Caco-2 (cell line): ENCODE results near the gene GLCCI1. TPM values are rescaled to one million over a fixed set of nuclear protein-coding genes. Genes with fewer than 3 reads are reported as not detected.

Experiments used
- BruUV-seq: library from RNA; stranded (reverse); fragments of 400-500 nt; replicated peaks from 2 replicates; lab custom pipeline; 2021; lab: Mats Ljungman, UMichigan
- CTCF ChIA-PET: fragments of 300-600 bp; sonication (Branson Sonifier 250); formaldehyde crosslinking; loops from one replicate; lab custom pipeline; 2022; ENCODE audit warnings: antibody characterized with exemption; lab: Charles Lee
- POLR2A ChIA-PET: fragments of 300-600 bp; sonication (Branson Sonifier 250); formaldehyde crosslinking; loops from one replicate; lab custom pipeline; 2022; ENCODE audit warnings: antibody characterized with exemption; lab: Charles Lee
- DNase-seq, 2 experiments: peaks; one replicate each; pipeline versions ENCODE4 v3.0.0 to v3.0.0-alpha.2; 2020 to 2022
- H3K27me3 ChIP-seq: replicated peaks from 2 replicates; pipeline ENCODE4 v1.6.0; 2011; ENCODE audit warnings: low read length; ENCODE audit not compliant: control insufficient read depth, insufficient read depth
- H3K36me3 ChIP-seq: 2 replicates; pipeline ENCODE4 v1.5.1; 2011; ENCODE audit warnings: low read length; ENCODE audit not compliant: control insufficient read depth, insufficient read depth
- H3K4me1 ChIP-seq: fragments of 250-450 bp; sonication (Bioruptor Pico); 2 replicates; pipeline ENCODE4 v1.5.1; 2020; ENCODE audit warnings: mild to moderate bottlenecking
- H3K4me3 ChIP-seq: 2 replicates; pipeline ENCODE4 v1.5.1; 2011; ENCODE audit warnings: low read depth, mild to moderate bottlenecking, control low read depth, low read length
- H3K9me3 ChIP-seq: fragments of 250-450 bp; sonication (Bioruptor Pico); 2 replicates; pipeline ENCODE4 v1.5.1; 2020; ENCODE audit warnings: mild to moderate bottlenecking, moderate library complexity
- H3K27ac Mint-ChIP-seq: one replicate; pipeline ENCODE4 v1.8.0; 2022; ENCODE audit warnings: mixed read lengths; ENCODE audit not compliant: unreplicated experiment
- H3K27me3 Mint-ChIP-seq: one replicate; pipeline ENCODE4 v1.8.0; 2022; ENCODE audit warnings: mixed read lengths; ENCODE audit not compliant: insufficient read depth, unreplicated experiment
- H3K36me3 Mint-ChIP-seq: one replicate; pipeline ENCODE4 v1.8.0; 2022; ENCODE audit warnings: mild to moderate bottlenecking, mixed read lengths; ENCODE audit not compliant: insufficient read depth, unreplicated experiment
- H3K4me1 Mint-ChIP-seq: one replicate; pipeline ENCODE4 v1.8.0; 2022; ENCODE audit warnings: low read depth, mixed read lengths; ENCODE audit not compliant: unreplicated experiment
- H3K4me3 Mint-ChIP-seq: one replicate; pipeline ENCODE4 v1.8.0; 2022; ENCODE audit warnings: mild to moderate bottlenecking, moderate library complexity, mixed read lengths; ENCODE audit not compliant: unreplicated experiment
- H3K9me3 Mint-ChIP-seq: one replicate; pipeline ENCODE4 v1.8.0; 2022; ENCODE audit warnings: mixed read lengths; ENCODE audit not compliant: unreplicated experiment
- CTCF ChIP-seq, 2 experiments: fragments of 200-600 bp in 1 of 2; IDR thresholded peaks; 1 replicate in 1 of 2; 2 replicates in 1 of 2; pipeline versions ENCODE4 v1.5.1 to v1.8.0; 2011 to 2022; ENCODE audit warnings: antibody characterized with exemption in 1 of 2, control low read depth in 1 of 2, inconsistent platforms in 1 of 2, low read depth in 1 of 2, low read length in 1 of 2, mild to moderate bottlenecking in 1 of 2, moderate library complexity in 1 of 2; ENCODE audit not compliant: insufficient read depth in 1 of 2, severe bottlenecking in 1 of 2, unreplicated experiment in 1 of 2
- intact Hi-C: fragments of 100-400 bp; cut with micrococcal nuclease; formaldehyde crosslinking; loops from one replicate; pipeline ENCODE4 v1.10.0; 2022; ENCODE audit not compliant: unreplicated experiment
- total RNA-seq: library from RNA; stranded (reverse); gene quantifications from 2 replicates; pipeline ENCODE4 v1.2.3, GENCODE V29; 2022

Gene GLCCI1
- total RNA-seq, 1 experiment from 2014 or later, result 18.8 TPM

GRCh38 chr7:8070451-8071180, 102.0 kb downstream of the GLCCI1 start:
- ChIA-PET CTCF (no interaction called here), POLR2A (no interaction called here)
- H3K36me3 Mint-ChIP-seq, result peaks cover 12% of the 10 kb centered on the region
- H3K9me3 ChIP-seq, result no peaks in the 10 kb centered on the region
- intact Hi-C loops, result no loop called here
- H3K27me3 Mint-ChIP-seq, result no peaks in the 10 kb centered on the region
- no peaks in the 10 kb centered on the region for H3K36me3 ChIP-seq
- TF ChIP-seq CTCF (IDR thresholded peaks at IDR 0.05; ENCODE audit: insufficient read depth in 1 of 2, low read depth in 1 of 2, low read length in 1 of 2, severe bottlenecking in 1 of 2, unreplicated experiment in 1 of 2), result no peak
- H3K27me3 ChIP-seq, result no peaks in the 10 kb centered on the region
- DNase-seq, result no peak
- peaks cover 13% of the 10 kb centered on the region for H3K4me1 Mint-ChIP-seq
- H3K9me3 Mint-ChIP-seq, result no peaks in the 10 kb centered on the region
- no peak overlapping the region for H3K4me3 ChIP-seq
- H3K4me1 ChIP-seq, result peaks cover 9% of the 10 kb centered on the region; the same call in 1 of the 2 replicates
- H3K27ac Mint-ChIP-seq, result no peak overlapping the region
- no TSS peak for BruUV-seq
- H3K4me3 Mint-ChIP-seq, result no peak overlapping the region

DNA sequence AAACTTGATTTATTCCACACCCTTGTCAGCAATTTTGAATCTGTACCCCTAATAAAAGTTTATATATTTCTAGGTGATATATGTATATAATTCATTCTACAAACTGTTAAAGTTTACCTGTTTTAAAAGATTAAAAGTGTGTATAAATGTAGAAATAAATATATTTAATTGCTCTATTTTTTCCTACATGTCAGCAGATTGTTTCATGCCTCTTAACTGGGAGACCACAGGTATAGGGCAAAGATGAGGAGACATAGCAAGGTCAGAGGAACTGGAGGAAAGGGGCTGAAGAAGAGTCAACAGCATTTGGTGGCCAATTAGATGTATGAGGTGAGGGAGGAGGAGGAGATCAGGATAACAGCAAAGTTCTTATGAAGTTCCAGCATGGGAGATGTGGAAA, 109.8 kb downstream of the GLCCI1 start:
- Histone ChIP-seq H3K36me3 (no peaks in the 10 kb centered on the region), H3K4me1 (no peaks in the 10 kb centered on the region), H3K27me3 (no peaks in the 10 kb centered on the region), H3K9me3 (no peaks in the 10 kb centered on the region), H3K4me3 (no peak overlapping the region)
- Mint-ChIP-seq H3K9me3 (no peaks in the 10 kb centered on the region), H3K36me3 (peaks cover 6% of the 10 kb centered on the region), H3K4me3 (no peak overlapping the region), H3K27ac (no peak overlapping the region), H3K27me3 (no peaks in the 10 kb centered on the region), H3K4me1 (no peaks in the 10 kb centered on the region)
- ChIA-PET CTCF (no interaction called here), POLR2A (no interaction called here)
- DNase-seq, result no peak
- intact Hi-C loops, result no loop called here
- BruUV-seq, result no TSS peak
- TF ChIP-seq CTCF (IDR thresholded peaks at IDR 0.05; ENCODE audit: insufficient read depth in 1 of 2, low read depth in 1 of 2, low read length in 1 of 2, severe bottlenecking in 1 of 2, unreplicated experiment in 1 of 2), result no peak

DNA sequence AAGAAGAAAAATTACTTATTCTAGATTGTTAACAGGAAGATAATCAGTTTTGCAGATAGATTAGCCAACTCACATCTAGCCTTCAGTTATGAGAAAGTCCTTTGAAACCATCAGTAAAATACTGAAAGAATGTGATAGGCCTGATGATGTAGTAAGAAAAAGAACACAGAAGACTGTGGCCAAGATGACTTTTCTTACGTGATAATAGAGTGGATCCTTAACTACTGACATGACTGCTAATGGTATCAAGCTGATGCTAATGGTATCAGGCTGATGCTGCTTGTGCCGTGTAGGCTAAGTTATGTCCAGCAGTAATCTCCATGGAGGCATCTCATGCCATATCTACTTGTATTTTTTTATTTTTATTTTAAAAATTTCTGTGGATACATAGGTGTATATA, 114.2 kb downstream of the GLCCI1 start:
- H3K27me3 Mint-ChIP-seq, result no peaks in the 10 kb centered on the region
- POLR2A ChIA-PET, result no interaction called here
- H3K4me1 Mint-ChIP-seq, result no peaks in the 10 kb centered on the region
- no peak for TF ChIP-seq CTCF (IDR thresholded peaks at IDR 0.05; ENCODE audit: insufficient read depth in 1 of 2, low read depth in 1 of 2, low read length in 1 of 2, severe bottlenecking in 1 of 2, unreplicated experiment in 1 of 2)
- no peak for DNase-seq
- Histone ChIP-seq H3K36me3 (peaks cover 2% of the 10 kb centered on the region; the same call in 1 of the 2 replicates), H3K9me3 (no peaks in the 10 kb centered on the region), H3K4me3 (no peak overlapping the region), H3K4me1 (no peaks in the 10 kb centered on the region), H3K27me3 (no peaks in the 10 kb centered on the region)
- H3K36me3 Mint-ChIP-seq, result peaks cover 13% of the 10 kb centered on the region
- no peak overlapping the region for H3K27ac Mint-ChIP-seq
- intact Hi-C loops, result no loop called here
- no peak overlapping the region for H3K4me3 Mint-ChIP-seq
- no peaks in the 10 kb centered on the region for H3K9me3 Mint-ChIP-seq
- CTCF ChIA-PET, result no interaction called here
- BruUV-seq, result no TSS peak
